ENCODE data around the gene LBHD1.
"Not testable (repeated sequence)": the region's sequence is repeated elsewhere in the genome, so short reads cannot be mapped to it uniquely, and the experiment has no call there.

The LBHD1 gene

GRCh38 chr11:62693624-62694023 lies 21.6 kb upstream of the LBHD1 start:
- DNase-seq, result not testable (repeated sequence)

DNA sequence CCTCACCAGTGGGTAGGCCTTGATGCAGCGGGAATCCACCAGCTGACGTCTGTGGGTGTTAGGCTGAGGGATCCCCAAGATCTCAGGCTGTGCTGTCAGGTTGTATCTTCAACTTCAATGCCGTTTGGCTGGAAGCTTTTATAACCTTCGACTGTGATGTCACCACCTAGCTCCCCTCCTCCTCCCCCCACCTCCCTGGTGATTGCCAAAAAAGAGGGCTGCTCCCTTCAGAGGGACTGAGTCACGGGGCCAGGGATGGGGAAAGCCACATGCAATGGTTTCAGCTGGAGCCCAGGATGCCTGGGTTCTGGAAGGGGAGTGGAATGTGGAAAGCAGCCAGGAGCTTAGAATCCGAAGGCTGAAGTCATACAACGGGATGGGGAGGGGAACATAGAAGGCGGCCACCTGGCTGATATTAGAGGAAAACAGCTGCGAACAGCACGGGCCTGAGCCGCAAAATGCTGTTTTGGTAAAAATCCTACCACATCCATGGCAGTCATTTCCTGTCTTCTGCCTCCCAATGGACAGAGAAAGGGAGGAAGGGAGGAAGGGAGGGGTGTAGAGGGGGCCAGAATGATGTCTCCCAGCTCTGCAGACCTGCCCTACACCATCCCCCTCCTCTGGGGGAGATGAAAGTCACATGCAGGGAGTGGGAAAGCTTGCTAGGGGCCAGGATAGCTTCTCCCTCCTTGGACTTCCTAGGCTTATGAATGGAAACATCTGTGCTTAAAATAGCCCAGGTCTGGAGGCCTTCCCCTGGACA lies 17.5 kb upstream of the LBHD1 start, which contains the start of gene LRRN4CL:
LRRN4CL (minus strand) TSS at position 110 of the 763 bp plus-strand sequence. CDS start 1,022 bp downstream, outside the sequence.
- no peak for DNase-seq

DNA sequence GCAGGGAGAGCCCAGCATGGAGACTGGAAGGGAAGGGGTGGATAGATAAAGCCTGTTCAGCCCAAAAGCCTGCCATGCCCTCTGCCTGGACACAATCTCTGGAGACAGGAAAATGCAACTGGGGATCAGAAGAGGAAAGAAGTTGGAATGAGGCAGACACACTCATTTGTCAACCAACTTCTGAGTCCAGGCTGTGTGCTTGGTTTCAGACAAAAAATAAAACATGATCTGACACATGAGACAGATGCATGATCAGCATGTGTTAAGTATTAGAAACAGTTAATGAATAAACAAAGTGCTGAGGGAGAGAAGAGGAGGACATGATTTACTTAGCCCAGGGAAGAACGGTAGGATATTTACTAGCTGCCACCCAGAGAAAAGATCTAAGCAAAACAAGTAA lies 16.4 kb upstream of the LBHD1 start:
- DNase-seq, result no peak

- DNase-seq, result no peak
These were observed 15.7 kb upstream of the LBHD1 start for GRCh38 chr11:62687508-62688396.

GRCh38 chr11:62682518-62682917 lies 10.5 kb upstream of the LBHD1 start:
- DNase-seq, result no peak

DNA sequence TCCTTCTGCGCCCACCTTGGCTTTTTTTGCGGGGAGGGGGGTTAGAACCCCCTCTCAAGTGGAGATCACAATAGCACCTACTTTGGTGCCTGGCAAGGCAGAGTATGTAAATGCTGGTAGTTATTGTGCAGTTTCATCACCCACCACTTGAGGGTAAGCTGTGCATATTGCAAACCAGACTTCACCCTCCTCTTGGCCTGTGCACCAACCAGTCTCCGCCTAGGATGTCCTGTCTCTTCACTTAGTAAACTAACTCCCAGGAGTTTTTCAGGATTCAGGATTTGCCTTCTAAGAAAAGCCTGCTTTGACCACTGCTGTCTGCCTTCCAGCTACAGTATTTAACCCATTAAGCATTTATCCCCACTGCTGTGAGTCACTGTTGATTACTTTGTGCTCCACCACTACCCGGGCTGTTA lies 8.8 kb upstream of the LBHD1 start:
- no peak for DNase-seq

DNA sequence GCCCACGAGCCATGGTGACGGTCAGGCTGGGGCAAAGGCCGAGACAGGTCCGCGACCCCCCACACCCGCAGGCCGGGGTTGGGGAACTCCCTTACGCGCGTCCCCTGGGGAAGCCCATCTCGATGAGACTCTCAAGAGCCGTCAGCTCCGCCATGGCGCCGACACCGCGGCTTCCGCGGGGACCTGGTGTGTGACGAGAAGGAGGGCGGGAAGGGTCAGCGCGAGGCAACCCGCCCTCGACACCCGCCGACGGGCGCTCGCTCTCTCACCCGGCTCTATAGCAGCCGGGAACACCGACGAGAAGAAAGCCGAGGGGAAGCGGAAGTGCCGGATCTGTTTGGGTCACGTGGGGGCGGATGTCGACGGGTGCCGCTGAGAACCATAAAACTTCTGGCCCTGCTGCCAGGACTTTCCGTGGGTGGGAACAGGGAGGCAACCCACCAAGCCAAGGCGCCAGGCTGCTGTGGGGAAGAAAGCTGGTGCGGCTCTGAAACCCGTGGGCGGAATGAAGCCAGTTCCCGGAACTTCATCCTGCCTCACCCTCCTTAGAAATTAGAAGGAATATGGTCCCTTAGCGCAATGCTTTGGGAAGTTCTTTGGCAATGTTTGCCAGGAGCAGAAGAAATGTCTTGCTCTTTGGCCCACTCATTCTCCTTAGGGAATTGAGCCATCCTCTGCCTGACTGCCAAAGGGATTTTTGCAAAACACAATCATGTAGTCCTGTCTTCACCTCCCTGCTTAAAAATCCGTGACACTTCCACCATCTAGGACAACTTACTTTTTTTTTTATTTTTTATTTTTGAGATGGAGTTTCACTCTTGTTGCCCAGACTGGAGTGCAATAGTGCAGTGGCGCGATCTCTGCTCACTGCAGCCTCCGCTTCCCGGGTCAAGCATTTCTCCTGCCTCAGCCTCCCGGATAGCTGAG lies 7.0 kb upstream of the LBHD1 start, which contains the start of gene UBXN1:
UBXN1 (minus strand) TSS at position 304 of the 927 bp plus-strand sequence; CDS start at position 154, 150 bp downstream.
- DNase-seq, result peak; percentile 75

DNA sequence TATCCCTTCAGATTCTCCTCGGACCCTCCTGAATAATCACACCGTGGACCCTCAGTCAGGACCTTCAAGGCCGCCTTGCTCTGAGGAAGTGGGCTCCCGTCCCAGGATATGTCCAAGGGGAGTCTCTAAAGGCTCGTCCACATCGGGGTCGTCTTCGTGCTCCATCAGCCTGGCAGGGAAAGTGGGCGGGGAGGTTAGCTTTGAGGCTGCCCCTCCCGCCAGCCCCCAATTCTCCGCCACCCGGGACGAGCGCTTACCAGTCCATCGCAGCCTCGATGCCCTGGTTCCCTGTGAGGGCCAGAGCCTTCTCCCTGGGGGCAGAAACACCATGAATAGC lies 6.3 kb upstream of the LBHD1 start:
- no peak for DNase-seq

DNA sequence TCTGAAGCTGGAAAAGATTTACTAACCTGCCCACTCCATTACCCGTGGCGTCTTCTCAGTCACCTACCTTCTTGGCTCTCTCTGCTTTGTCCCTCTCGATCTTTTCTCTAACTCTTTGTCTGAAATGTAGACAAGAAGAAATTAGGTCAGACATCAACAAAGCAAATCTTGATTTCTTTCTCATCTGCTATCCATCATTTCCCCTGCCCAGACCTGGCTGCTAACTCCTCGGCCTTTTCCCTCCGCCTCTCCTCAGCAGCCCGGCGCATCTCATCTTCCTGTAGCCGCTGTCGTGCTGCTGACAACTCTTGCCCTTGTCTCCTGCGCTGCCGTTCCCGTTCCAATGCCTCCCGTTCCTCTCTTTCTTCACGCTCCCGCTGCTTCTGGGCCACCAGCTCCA lies 5.6 kb upstream of the LBHD1 start:
- DNase-seq, result no peak

- DNase-seq, result no peak
These were observed 5.1 kb upstream of the LBHD1 start for GRCh38 chr11:62677156-62677555.

GRCh38 chr11:62676698-62677097 lies 4.6 kb upstream of the LBHD1 start:
- DNase-seq, result no peak

- not testable (repeated sequence) for DNase-seq
These were observed 3.3 kb upstream of the LBHD1 start for GRCh38 chr11:62675415-62675814.

GRCh38 chr11:62673196-62673525 lies 1.1 kb upstream of the LBHD1 start:
- DNase-seq, result no peak

DNA sequence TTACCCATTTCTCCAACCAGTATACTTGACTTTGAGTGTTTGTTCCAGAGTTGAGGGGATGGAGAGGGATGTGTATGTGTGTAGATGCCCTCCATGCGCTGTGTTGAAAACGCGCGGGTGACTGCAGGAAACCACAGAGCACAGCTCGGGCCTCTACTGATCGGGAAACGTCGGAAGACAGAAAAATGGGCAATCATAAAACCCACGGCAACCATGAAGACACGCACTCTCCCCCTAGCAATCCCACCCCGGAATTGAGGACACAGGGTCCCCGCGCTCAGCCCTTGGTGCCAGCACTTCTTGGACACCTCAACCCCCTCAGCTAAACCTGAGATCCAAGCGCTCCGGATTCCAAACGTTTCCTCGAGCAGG lies 845 bp downstream of the LBHD1 start:
- no peak for DNase-seq

DNA sequence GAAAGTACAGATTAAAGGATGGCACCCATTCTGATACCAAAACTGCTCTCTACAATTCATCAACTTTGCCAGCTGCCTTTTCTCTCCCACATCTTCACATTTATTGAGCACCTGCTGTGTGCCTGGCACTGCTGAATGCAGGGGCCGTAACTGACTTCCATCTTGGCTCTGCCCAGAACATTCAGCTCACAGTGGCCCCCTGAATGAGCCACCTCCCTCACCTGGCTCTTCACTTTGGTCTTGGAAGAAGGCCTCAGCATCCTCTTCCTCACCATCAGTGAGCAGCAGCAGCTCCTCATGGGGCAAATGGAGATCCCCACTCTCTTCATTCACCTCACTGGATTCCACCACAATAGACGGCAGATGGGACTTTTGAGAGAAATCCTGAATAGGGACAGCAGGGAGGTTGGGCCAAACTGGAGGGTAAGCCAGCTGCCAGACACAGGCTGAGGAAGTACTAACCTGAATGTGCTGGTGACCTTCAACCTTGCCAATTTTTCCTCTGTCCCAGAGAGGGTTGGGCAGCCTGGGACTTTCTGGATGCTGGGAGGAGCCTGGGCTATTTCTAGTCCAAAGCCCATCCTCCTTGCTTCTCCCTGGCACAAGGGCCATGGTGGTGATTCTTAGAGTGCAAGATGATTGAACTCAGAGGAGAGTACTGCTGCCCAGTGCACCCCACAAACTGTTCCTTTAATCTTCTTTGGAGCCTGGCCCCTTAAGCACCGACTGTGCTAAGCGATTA lies 2.5 kb downstream of the LBHD1 start:
- no peak for DNase-seq

- DNase-seq, result no peak
These were observed 4.6 kb downstream of the LBHD1 start for GRCh38 chr11:62667460-62667859.

DNA sequence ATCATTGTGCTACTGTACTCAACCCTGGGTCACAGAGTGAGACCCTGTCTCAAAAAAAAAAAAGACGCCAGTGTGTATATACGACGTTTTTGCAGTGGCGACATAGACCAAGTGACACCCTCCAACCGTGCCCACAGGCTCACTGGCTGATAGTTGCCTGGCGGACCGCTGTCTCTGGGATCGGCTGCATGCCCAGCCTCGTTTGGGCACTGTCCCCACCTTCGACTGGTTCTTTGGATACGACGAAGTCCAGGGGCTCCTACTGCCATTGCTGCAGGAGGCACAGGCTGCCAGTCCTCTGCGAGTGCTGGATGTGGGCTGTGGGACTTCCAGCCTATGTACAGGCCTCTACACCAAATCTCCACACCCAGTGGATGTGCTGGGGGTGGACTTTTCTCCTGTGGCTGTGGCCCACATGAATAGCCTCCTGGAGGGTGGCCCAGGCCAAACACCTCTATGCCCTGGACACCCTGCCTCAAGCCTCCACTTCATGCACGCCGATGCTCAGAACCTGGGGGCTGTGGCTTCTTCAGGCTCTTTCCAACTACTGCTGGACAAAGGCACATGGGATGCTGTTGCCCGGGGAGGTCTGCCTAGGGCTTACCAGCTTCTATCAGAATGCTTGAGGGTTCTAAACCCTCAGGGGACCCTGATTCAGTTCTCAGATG lies 5.7 kb downstream of the LBHD1 start:
- DNase-seq, result no peak

DNA sequence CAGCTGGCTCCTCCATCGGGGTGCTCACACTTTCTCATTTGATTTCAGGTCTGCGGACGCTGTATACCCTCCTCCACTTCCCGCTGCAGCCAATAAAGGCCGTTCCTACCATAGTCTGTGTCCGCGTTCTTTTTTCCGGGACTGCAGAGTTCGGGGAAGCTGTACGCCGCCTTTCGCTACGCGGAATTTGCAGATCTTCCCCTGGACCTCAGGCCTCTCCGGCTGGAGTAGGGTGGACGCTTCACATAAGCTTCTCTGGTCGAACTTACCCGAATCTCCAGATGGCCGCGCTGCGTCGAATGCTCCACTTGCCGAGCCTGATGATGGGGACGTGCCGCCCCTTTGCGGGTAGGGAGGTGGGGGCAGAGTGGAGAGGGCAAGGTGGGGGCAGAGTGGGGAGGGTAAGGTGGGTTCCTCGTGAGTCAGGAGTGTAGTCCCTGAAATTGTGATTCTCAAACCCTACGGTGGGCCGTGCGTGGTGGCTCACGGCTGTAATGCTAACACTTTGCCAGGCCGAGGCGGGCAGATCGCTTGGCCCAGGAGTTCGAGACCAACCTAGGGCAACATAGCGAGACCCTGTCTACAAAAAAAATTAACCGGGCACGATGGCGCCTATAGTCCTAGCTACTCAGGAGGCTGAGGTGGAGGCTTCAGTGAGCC lies 6.3 kb downstream of the LBHD1 start:
- DNase-seq, result peak; percentile 52

DNA sequence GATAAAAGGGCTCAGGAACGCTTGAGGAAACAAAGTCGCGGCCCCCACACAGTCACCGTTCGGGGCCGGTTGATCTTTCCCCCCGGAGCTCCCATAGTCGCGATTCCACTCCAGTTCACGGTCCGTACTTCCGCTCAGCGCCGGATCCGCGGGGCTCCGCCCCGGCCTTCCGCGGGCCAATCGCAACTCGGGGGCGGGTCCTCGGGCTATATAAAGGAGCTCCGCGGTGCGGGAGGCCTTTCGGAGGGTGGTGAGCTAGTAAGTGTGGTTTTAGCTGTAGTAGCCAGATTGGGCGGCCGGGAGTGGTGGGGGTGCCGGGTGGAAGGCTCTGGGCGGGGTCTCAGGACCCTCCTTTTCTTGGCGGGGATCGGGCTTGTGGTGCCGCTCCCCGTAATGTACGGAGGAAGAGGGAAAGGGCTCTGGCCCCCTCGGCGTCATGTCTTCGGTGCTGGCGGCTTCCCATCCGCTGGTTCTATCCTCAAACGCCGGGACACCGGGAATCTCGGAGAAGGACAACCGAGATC lies 6.9 kb downstream of the LBHD1 start, which contains the start of the genes C11orf98 and CSKMT:
C11orf98 (minus strand) TSS at position 136 of the 524 bp plus-strand sequence; CDS start at position 95, 41 bp downstream.
CSKMT (plus strand) TSS at position 238 of the 524 bp plus-strand sequence. CDS start 568 bp downstream, outside the sequence.
- DNase-seq, result peak; percentile 93

GRCh38 chr11:62664405-62665074 lies 7.5 kb downstream of the LBHD1 start:
- DNase-seq, result peak; percentile 37

All from T-helper 9 cell (primary cell).